Activated CD4-positive, alpha-beta T cell treated with anti-CD3 and anti-CD28 coated beads, Interleukin-2, amount 10 ng/mL, durations not matched to agents 24 days and 14 days (primary cell): ENCODE data around the gene LONP1. TPM values are rescaled to one million over a fixed set of nuclear protein-coding genes. Genes with fewer than 3 reads are reported as not detected.
"Not testable (repeated sequence)": the region's sequence is repeated elsewhere in the genome, so short reads cannot be mapped to it uniquely, and the experiment has no call there.

Source experiments
- DNase-seq: peaks from one replicate; pipeline ENCODE4 v3.0.0; 2022
- H3K27ac Mint-ChIP-seq: one replicate; pipeline ENCODE4 v1.8.0; 2022; ENCODE audit warnings: mild to moderate bottlenecking, mixed read lengths
- H3K27me3 Mint-ChIP-seq: one replicate; pipeline ENCODE4 v1.8.0; 2022; ENCODE audit warnings: mixed read lengths
- H3K36me3 Mint-ChIP-seq: one replicate; pipeline ENCODE4 v1.8.0; 2022; ENCODE audit warnings: low read depth, mild to moderate bottlenecking, mixed read lengths
- H3K4me1 Mint-ChIP-seq: one replicate; pipeline ENCODE4 v1.8.0; 2021; ENCODE audit warnings: mixed read lengths
- H3K4me3 Mint-ChIP-seq: one replicate; pipeline ENCODE4 v1.8.0; 2022; ENCODE audit warnings: mild to moderate bottlenecking, moderate library complexity, mixed read lengths
- H3K9me3 Mint-ChIP-seq: one replicate; pipeline ENCODE4 v1.8.0; 2021; ENCODE audit warnings: mixed read lengths
- intact Hi-C: fragments of 100-400 bp; cut with micrococcal nuclease; formaldehyde crosslinking; loops from one replicate; pipeline ENCODE4 v1.15.1; 2023
- total RNA-seq: library from RNA; stranded (reverse); gene quantifications from 2 replicates; pipeline ENCODE4 v1.2.3, GENCODE V29; 2022

The LONP1 gene
- total RNA-seq, 1 donor from 2014 or later, result 240 TPM

- Mint-ChIP-seq H3K27ac (no peak overlapping the region), H3K4me3 (no peak overlapping the region), H3K4me1 (no peaks in the 10 kb centered on the region), H3K9me3 (no peaks in the 10 kb centered on the region), H3K36me3 (peaks cover 41% of the 10 kb centered on the region), H3K27me3 (no peaks in the 10 kb centered on the region)
- intact Hi-C loops, result no loop called here
- no peak for DNase-seq
Measured at GRCh38 chr19:5703819-5704818, 15.8 kb downstream of the LONP1 start.

GRCh38 chr19:5702053-5702410 lies 17.9 kb downstream of the LONP1 start:
- H3K4me3 Mint-ChIP-seq, H3K4me1 Mint-ChIP-seq, H3K27ac Mint-ChIP-seq, intact Hi-C loops, H3K27me3 Mint-ChIP-seq, DNase-seq, H3K9me3 Mint-ChIP-seq: not testable (repeated sequence)
- H3K36me3 Mint-ChIP-seq, result peaks cover 44% of the 10 kb centered on the region

GRCh38 chr19:5700455-5701092 lies 19.4 kb downstream of the LONP1 start:
- no peak for DNase-seq
- Mint-ChIP-seq H3K9me3 (no peaks in the 10 kb centered on the region), H3K4me1 (no peaks in the 10 kb centered on the region), H3K4me3 (no peak overlapping the region), H3K27me3 (no peaks in the 10 kb centered on the region), H3K27ac (peak overlapping the region; percentile 20), H3K36me3 (peaks cover 41% of the 10 kb centered on the region)
- intact Hi-C loops, result no loop called here

- Mint-ChIP-seq H3K36me3 (peaks cover 50% of the 10 kb centered on the region), H3K4me1 (peaks cover 1% of the 10 kb centered on the region), H3K4me3 (no peak overlapping the region), H3K9me3 (no peaks in the 10 kb centered on the region), H3K27me3 (no peaks in the 10 kb centered on the region), H3K27ac (no peak overlapping the region)
- intact Hi-C loops, result no loop called here
- no peak for DNase-seq
Measured at GRCh38 chr19:5698635-5699422, 21.1 kb downstream of the LONP1 start.

GRCh38 chr19:5697890-5698634 lies 21.9 kb downstream of the LONP1 start:
- Mint-ChIP-seq H3K4me3 (no peak overlapping the region), H3K27ac (no peak overlapping the region), H3K9me3 (no peaks in the 10 kb centered on the region), H3K4me1 (peaks cover 4% of the 10 kb centered on the region), H3K36me3 (peaks cover 46% of the 10 kb centered on the region), H3K27me3 (no peaks in the 10 kb centered on the region)
- intact Hi-C loops, result no loop called here
- no peak for DNase-seq

GRCh38 chr19:5697022-5697889 lies 22.7 kb downstream of the LONP1 start:
- Mint-ChIP-seq H3K27me3 (no peaks in the 10 kb centered on the region), H3K27ac (no peak overlapping the region), H3K9me3 (no peaks in the 10 kb centered on the region), H3K36me3 (peaks cover 54% of the 10 kb centered on the region), H3K4me3 (no peak overlapping the region), H3K4me1 (peaks cover 9% of the 10 kb centered on the region)
- intact Hi-C loops, result no loop called here
- no peak for DNase-seq

GRCh38 chr19:5696196-5697021 lies 23.5 kb downstream of the LONP1 start:
- H3K4me1 Mint-ChIP-seq, result peaks cover 11% of the 10 kb centered on the region
- intact Hi-C loops, result no loop called here
- H3K27me3 Mint-ChIP-seq, result no peaks in the 10 kb centered on the region
- H3K27ac Mint-ChIP-seq, result no peak overlapping the region
- DNase-seq, result no peak
- H3K9me3 Mint-ChIP-seq, result no peaks in the 10 kb centered on the region
- peaks cover 55% of the 10 kb centered on the region for H3K36me3 Mint-ChIP-seq
- no peak overlapping the region for H3K4me3 Mint-ChIP-seq

- intact Hi-C loops, result no loop called here
- Mint-ChIP-seq H3K27ac (no peak overlapping the region), H3K36me3 (peaks cover 54% of the 10 kb centered on the region)
Measured at GRCh38 chr19:5695649-5696195, 24.2 kb downstream of the LONP1 start.

GRCh38 chr19:5694956-5695648 lies 24.8 kb downstream of the LONP1 start:
- intact Hi-C loops, result no loop called here
- Mint-ChIP-seq H3K36me3 (peaks cover 57% of the 10 kb centered on the region), H3K9me3 (no peaks in the 10 kb centered on the region), H3K4me1 (peaks cover 12% of the 10 kb centered on the region), H3K4me3 (no peak overlapping the region), H3K27ac (no peak overlapping the region), H3K27me3 (no peaks in the 10 kb centered on the region)
- no peak for DNase-seq

More at GRCh38 chr19:5695649-5696195, 24.2 kb downstream of the LONP1 start:
- Mint-ChIP-seq H3K27me3 (no peaks in the 10 kb centered on the region), H3K4me3 (no peak overlapping the region), H3K9me3 (no peaks in the 10 kb centered on the region), H3K4me1 (peaks cover 11% of the 10 kb centered on the region)
- DNase-seq, result no peak

- Mint-ChIP-seq H3K27ac (peak overlapping the region; percentile 62), H3K36me3 (peaks cover 58% of the 10 kb centered on the region), H3K9me3 (no peaks in the 10 kb centered on the region), H3K4me1 (peaks cover 16% of the 10 kb centered on the region), H3K4me3 (no peak overlapping the region), H3K27me3 (no peaks in the 10 kb centered on the region)
- intact Hi-C loops, result no loop called here
- no peak for DNase-seq
Measured at GRCh38 chr19:5694167-5694955, 25.6 kb downstream of the LONP1 start.
